Astrocyte of the spinal cord (primary cell): ENCODE measurements around the gene NCKAP5L.

Experiments used
- DNase-seq: peaks from one replicate; pipeline ENCODE4 v3.0.0; 2011; ENCODE audit warnings: low read depth, low spot score
- H3K4me3 ChIP-seq: 2 replicates; pipeline ENCODE4 v1.5.1; 2011; ENCODE audit warnings: low read depth, mild to moderate bottlenecking, low read length, moderate library complexity
- in situ Hi-C: cut with HindIII; loops from 2 replicates; pipeline ENCODE4 v1.10.0; 2017; ENCODE audit warnings: low sequenced_read_pairs
- TF ChIP-seq, protein P1 (sequence below): IDR thresholded peaks from 2 replicates; pipeline ENCODE4 v1.5.1; 2012; ENCODE audit warnings: low read depth, mild to moderate bottlenecking, low read length, inconsistent platforms

Gene NCKAP5L, protein sequence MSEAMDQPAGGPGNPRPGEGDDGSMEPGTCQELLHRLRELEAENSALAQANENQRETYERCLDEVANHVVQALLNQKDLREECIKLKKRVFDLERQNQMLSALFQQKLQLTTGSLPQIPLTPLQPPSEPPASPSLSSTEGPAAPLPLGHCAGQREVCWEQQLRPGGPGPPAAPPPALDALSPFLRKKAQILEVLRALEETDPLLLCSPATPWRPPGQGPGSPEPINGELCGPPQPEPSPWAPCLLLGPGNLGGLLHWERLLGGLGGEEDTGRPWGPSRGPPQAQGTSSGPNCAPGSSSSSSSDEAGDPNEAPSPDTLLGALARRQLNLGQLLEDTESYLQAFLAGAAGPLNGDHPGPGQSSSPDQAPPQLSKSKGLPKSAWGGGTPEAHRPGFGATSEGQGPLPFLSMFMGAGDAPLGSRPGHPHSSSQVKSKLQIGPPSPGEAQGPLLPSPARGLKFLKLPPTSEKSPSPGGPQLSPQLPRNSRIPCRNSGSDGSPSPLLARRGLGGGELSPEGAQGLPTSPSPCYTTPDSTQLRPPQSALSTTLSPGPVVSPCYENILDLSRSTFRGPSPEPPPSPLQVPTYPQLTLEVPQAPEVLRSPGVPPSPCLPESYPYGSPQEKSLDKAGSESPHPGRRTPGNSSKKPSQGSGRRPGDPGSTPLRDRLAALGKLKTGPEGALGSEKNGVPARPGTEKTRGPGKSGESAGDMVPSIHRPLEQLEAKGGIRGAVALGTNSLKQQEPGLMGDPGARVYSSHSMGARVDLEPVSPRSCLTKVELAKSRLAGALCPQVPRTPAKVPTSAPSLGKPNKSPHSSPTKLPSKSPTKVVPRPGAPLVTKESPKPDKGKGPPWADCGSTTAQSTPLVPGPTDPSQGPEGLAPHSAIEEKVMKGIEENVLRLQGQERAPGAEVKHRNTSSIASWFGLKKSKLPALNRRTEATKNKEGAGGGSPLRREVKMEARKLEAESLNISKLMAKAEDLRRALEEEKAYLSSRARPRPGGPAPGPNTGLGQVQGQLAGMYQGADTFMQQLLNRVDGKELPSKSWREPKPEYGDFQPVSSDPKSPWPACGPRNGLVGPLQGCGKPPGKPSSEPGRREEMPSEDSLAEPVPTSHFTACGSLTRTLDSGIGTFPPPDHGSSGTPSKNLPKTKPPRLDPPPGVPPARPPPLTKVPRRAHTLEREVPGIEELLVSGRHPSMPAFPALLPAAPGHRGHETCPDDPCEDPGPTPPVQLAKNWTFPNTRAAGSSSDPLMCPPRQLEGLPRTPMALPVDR (N-terminal part only)

GRCh38 chr12:49828133-49829091 lies at the start of gene NCKAP5L:
TSS of gene NCKAP5L (minus strand) at chr12:49828413. CDS start at chr12:49804044, 24,369 bp downstream.
- H3K4me3 ChIP-seq = peak within 1 kb of the TSS; percentile 82
- DNase-seq = peak; percentile 98
- TF ChIP-seq, protein P1, sequence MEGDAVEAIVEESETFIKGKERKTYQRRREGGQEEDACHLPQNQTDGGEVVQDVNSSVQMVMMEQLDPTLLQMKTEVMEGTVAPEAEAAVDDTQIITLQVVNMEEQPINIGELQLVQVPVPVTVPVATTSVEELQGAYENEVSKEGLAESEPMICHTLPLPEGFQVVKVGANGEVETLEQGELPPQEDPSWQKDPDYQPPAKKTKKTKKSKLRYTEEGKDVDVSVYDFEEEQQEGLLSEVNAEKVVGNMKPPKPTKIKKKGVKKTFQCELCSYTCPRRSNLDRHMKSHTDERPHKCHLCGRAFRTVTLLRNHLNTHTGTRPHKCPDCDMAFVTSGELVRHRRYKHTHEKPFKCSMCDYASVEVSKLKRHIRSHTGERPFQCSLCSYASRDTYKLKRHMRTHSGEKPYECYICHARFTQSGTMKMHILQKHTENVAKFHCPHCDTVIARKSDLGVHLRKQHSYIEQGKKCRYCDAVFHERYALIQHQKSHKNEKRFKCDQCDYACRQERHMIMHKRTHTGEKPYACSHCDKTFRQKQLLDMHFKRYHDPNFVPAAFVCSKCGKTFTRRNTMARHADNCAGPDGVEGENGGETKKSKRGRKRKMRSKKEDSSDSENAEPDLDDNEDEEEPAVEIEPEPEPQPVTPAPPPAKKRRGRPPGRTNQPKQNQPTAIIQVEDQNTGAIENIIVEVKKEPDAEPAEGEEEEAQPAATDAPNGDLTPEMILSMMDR = no peak
- in situ Hi-C loops = no loop called here

GRCh38 chr12:49877066-49877465 lies 48.9 kb upstream of the NCKAP5L start:
- TF ChIP-seq, protein P1 = no peak
- DNase-seq = no peak
- in situ Hi-C loops = no loop called here
- no peak overlapping the region for H3K4me3 ChIP-seq

DNA sequence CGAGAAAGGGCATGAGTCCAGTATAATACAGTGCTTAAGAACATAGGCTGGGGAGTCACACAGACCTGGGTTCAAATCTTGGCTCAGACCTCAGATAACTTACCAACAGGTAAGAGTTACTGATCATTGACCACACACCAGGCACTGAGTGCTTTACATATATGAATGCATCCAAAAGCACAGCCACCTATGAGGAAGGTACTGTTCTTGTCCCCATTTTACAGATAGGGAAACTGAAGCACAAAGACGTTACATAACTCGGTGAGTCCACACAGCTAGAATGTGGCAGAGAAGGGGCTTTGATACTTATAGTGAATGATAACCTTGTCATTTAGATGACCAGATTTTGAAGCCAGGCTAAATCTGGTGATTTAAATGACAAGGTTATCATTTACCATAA lies 47.9 kb upstream of the NCKAP5L start:
- no peak for DNase-seq
- in situ Hi-C loops = no loop called here
- TF ChIP-seq, protein P1 = no peak
- H3K4me3 ChIP-seq = no peak overlapping the region

DNA sequence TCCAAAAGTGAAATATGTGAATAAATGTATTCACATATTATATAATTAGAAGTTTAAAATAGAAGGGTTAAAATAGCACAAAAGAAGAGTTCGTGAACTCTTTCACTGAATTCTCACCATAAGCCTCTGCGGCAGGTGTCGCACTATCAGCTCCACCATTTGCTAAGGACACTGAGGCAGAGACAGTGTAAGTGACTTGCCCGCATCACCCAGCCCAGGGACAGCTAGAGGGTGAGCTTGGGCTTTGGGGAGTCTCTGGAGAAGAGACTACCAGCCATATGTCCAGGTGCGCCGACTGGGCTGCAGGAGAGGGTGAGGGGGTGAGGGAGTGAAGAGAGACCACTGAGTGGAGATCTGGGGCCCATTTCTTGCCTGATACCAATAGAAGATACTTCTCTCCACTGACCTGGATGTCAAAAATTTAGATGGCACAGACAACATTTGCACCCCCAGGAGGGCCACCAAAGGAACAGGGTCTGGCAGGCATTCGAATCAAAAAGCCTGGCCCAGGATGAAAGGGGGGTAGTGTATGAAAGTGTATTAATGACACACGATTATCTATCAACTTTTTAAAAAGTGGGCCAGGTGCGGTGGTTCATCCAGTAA lies 47.0 kb upstream of the NCKAP5L start:
- H3K4me3 ChIP-seq = no peak overlapping the region
- TF ChIP-seq, protein P1 = no peak
- DNase-seq = no peak
- in situ Hi-C loops = no loop called here

DNA sequence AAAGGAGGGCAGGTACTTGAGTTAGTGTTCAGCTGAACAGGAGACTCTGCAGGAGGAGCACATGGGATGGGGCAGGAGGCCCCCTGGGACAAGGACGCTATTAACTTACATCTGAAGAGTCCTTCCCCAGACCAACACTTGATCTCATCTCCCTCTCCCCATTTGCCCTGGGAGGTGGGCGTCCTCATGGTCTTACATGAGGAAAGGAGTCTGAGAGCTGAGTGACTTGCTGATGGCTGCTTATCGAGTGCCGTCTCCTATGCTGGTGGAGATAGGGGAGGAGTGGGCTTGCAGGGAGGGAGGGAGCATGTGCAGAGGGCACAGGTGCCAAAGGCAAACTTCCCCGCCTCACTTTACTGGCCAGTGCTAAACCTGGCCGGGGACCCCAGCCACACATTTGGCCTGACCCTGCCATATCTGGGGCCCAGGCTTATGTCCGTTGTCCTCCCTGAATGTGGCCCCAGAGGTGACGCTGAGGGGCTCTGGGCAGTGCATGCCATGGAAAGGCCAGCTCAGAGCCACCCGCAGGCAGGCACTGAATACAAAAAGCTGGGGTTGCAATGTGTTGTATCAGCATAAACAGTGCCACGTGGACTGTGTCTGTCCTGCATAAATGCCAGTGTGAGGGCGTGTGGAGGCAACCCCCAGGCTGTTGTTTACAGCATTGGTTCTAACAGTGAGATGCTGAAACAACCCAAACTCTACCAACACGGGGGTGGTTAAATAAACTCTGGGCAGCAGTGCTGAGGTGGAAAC lies 46.1 kb upstream of the NCKAP5L start:
- in situ Hi-C loops = no loop called here
- H3K4me3 ChIP-seq = no peak overlapping the region
- no peak for DNase-seq
- TF ChIP-seq, protein P1 = no peak
